ENCODE results near the gene ZDHHC11B. TPM values are rescaled to one million over a fixed set of nuclear protein-coding genes. Genes with fewer than 3 reads are reported as not detected.
"Not testable (repeated sequence)": the region's sequence is repeated elsewhere in the genome, so short reads cannot be mapped to it uniquely, and the experiment has no call there.

The ZDHHC11B gene
- total RNA-seq, 1 experiment from 2014 or later: 0.40 TPM

DNA sequence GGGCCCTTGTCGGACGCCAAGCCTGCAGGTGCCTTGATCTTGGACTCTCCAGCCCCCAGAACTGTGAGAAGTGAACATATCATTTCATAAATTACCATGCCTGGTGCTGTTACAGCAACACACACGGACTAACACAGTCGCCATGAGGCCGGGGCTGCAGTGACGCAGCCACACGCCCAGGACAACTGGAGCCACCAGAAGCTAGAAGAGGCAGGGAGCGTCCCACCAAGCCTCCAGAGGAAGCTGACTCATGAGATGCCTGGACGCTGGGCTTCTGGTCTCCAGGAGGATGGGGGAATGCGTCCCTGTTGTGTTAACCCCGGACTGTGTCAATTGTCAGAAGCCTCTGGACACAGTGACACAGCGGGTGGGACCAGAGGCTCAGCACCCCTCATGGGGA lies 97.6 kb downstream of the ZDHHC11B start:
- not testable (repeated sequence) for DNase-seq (ENCODE audit: low read depth)

DNA sequence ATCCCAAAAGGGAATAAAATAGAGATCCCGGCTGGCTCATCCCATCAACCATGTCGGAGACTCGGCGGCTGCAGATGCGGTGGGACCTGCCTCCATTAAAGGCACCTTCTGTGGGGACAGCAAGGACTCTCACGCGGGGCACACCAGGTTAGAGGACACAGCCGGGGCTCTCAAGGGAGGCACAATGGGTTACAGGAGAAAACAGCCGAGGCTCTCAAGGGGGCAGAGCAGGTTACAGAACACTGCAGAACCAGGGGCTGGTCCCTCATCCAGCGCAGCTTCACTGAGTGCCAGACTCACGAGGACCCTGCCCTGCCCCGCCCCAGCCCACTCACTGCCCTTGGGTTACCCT lies 98.4 kb downstream of the ZDHHC11B start:
- not testable (repeated sequence) for DNase-seq (ENCODE audit: low read depth)

DNA sequence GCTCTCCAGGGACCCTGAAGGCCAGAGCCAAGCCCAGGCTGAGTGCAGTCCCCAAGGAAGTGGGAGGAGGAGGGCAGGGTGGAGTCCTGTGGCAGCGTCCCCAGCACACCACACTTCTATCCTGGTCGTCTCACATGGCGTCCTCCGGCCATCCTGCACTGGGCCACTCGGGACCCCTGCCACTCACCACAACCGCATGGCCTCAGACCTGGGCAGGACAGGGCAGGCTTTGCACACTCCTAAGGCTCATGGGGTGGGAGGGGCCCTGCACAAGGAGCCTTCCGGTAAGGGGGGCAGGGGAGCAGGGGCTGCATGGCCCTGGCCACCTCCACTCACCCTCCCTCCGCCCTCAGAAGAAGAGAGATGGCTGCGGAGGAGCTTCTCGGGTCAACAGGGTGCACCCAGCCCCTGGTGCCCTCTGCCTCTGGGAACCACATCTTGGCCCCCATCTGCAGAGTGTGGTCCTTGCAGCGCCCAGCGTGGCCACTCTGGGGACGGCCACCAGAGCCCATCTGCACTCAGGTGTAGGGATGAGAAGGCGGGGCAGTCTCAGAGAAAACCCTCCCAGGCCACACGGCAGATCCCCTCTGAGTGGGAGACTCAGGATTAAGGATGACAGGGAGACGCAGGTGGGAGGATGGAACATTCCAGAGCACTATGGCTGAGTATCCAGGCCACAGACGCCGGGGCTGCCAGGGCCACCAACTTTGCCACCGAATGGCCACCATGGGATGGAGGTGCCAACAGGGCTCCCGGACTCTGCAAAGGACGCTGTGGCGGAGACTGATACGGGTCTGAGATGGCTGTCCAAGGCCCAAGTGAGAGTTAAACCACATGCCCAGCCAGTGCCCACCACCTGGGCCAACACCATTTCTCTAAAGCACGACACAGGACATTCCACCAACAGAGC lies 99.0 kb downstream of the ZDHHC11B start:
- no peak for DNase-seq (ENCODE audit: low read depth)

DNA sequence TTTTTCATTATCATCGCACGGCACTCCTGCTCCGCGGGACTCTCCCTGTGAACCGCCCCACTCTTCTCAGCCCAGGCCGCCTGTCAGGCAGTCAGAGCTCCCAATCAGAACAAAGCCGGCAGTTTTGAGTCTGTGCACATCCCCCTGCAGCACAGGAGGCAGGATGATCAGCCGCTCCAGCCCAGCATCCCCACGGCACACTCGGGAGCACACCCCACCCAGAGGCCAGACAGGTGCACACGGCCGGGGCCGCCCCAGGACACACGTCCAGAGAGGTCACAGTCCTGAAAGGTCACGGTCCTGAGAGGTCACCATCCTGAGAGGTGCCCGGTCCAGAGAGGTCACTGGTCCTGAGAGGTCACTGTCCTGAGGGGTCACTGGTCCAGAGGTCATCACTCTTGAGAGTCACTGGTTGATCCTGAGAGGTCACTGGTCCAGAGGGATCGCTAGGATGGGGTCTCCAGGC lies 99.7 kb downstream of the ZDHHC11B start:
- no peak for DNase-seq (ENCODE audit: low read depth)

DNA sequence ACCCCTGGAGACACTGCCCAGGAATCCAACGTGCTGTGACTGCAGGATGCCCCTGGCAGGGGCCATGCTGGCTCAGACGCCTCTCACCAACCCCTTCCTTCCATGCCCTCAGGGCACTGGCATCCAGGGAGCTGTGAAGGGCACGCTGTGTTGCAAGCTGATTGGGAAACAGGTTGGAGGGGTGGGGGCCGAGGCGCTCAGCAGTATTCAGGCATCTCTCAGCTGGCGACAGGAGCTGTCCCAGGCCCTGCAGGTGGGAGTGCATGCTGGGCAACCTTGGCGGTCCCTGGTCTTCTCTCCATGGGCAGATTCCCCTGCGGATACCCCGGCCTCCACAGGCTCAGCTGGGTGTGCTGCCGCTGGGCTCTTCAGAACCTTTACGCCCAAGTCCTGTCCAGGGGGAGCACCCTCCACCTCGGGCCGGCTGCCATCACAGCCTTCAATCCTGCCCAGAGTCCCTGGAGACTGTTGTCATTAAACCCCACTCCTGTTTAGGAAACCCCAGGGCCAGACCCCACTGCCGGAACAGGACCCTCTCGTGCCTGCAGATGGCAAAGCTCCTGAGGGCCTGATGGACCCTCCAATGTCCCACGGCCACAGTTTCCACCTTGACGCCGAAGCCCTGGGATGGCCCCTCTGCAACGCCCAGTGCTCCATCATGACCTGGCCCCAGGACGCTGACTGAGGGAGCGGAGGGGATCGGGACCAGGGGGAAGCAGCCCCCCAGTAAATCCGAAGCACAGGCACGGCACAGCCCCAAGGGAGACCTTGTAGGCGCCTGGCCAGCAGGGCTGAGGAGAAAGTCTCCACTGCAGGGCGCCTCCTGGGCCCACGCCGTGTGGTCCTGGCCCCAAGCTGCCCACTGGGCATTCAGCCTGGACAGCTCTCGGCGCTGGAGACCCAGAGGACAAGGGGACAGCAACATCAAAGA lies 100.7 kb downstream of the ZDHHC11B start:
- no peak for DNase-seq (ENCODE audit: low read depth)

DNA sequence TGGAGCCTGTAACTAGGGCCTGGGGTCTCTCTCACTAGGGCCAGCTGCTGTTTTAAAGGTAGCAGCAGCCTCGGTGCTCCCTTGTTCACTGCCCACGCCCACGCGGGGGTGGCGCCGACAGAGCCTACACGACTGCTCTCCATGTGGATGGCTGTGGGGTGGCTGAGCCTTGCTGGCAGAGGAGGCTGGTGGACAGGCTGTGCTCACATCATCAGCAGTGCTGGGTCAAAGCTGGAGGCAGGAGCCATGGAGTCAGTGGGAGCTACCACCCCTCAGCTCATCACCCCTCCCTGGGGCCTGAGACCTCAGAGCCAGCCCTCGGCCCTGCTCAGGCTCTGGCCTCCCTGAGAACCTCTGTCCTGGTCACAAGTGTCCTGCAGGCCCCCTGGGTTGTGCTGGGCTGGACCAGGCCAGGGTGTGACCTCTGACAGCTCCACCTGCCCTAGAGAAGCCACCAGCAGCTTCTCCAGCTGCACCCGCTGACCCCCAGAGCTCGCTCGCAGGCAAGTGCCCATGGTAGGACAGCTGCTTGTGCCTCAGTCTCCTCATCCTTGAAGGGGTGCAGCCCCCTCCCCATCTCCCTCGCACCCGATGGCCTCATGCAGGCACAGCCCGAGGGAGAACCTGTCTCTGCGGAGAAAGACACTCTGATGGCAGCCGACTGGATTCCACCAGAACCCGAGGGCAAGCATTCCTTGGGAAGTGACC lies 101.7 kb downstream of the ZDHHC11B start:
- DNase-seq (ENCODE audit: low read depth): not testable (repeated sequence)

DNA sequence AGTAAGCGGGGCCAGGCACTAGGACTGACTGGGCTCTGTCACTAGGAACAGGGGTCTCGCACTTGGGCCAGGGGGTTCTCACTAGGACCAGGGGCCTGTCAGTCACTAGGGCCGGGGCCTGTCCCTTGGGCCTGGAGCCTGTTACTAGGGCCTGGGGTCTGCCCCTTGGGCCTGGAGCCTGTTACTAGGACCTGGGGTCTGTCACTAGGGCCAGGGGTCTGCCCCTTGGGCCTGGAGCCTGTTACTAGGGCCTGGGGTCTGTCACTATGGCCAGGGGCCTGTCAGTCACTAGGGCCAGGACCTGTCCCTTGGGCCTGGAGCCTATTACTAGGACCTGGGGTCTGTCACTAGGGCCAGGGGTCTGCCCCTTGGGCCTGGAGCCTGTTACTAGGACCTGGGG lies 102.3 kb downstream of the ZDHHC11B start:
- not testable (repeated sequence) for DNase-seq (ENCODE audit: low read depth)

DNA sequence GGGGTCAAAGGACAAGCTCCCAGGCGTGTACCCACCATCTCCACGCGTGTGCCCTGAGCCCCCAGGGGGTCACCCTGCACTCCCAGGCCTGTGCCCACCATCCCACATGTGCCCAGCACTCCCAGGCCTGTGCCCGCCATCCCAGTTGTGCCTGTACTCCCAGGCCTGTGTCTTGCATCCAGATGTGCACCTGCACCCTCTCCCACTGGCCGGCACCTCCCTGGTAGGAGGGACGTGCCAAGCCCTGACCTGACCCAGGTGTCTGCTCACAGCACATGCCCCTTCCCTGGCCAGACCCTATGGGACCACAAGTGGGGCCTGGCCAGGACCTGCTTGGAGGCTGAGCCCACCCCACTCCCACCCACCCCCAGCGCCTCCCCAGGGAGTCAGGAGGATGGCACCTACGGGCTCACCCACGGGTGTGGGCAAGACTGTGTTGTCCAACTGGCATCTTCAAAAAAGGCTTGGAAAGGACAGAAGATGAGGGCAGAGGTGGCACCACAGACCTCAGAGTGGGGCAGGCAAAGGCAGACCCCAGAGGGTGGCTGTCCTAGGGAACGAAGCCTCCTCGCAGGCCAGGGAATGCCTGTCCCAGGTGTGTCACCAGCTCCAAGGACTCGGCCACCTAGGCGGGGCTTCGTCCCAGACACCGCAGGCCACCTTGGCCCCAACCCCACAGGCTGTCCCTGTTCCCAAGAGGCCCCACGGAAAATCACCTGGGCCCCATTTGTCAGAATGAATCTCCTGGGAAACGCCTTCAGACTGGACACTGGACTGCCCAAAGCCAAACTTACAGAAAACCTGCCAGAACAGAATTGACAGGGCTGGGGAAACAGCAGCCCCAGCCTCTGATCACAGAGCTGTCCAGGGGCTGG lies 103.0 kb downstream of the ZDHHC11B start:
- DNase-seq (ENCODE audit: low read depth): not testable (repeated sequence)

DNA sequence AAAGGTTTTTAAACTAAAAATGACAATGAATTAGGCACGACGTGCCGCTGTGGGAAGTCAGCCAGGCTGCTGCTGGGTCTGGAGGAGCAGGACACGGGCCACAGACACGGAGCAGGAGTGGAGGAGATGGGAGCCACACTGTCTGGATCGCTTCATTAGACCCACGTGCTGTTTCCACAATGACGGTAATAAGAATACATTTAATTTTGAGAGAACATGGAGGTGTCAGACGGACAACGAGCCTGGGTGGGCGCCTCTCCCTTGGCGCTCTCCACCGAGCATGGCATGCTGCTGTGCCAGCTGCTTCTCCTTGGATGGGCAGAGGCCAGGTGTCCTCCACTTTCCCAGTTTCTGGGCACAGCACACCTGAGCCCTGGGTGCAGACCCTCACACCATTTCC lies 103.7 kb downstream of the ZDHHC11B start:
- DNase-seq (ENCODE audit: low read depth): not testable (repeated sequence)

DNA sequence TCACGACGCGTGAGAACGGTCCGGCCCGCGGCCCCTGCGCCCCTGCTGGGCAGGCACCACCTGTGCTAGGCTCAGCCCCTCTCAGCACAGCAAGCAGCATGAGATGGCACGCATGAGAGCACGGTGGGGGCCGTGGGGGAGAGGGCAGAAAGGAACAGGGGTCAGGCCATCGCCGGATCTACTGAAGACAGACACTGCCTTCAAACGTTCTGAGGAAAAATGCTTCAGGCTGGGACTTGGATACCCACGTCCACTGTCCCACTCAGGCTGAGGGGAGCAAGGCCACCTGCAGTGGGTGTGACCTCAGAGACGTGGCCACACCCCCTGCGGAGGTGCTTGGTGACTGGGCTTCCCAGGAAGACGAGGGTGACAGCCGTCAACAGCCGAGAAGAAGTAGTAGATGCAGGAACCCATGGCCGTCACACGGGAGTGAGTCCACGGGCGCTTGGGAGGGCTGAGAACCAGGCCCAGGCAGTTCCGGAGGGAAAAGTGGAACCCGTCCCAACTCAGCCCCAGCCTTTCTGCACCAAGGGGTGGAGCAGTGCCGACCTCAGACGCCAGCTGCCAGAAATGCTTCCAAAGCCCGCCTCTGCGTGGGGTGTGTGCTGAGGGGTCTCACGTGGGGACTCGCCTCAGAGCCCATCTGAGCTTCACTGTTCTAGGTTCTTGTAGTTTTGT lies 104.3 kb downstream of the ZDHHC11B start:
- DNase-seq (ENCODE audit: low read depth): not testable (repeated sequence)

DNA sequence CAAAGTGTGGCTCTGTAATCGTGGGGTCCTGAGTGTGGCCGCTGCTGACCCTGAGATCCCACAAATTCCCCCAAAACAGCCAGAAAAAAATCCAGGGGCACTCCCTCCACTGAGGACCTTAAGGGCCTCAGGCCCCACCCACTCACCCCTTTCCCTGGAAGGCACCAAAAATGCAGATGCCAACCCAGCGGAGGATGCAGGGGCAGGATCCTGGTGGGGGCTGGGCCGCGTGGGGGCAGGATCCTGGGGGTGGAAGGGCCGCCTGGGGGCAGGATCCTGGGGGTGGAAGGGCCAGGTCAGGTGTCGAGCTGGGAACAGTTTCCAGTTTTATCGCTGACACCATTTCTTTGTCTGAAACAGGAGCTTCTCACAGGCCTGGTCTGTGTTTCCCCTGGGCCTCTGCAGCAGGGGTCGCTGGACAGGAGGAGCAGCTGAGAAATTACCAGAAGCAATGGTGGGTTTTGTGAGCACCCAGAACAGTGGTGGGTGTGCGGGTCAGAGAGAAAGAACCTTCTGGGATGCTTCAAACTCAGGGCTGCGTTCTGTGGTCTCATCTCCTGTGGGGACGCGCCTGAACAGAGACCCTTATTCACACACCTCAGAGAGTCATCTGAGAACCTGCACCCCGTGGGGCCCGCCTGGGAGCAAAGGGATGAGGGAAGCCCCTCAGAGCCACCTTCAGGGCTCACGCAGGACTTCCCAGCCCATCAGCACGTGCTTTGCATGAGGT lies 105.2 kb downstream of the ZDHHC11B start:
- DNase-seq (ENCODE audit: low read depth): not testable (repeated sequence)

DNA sequence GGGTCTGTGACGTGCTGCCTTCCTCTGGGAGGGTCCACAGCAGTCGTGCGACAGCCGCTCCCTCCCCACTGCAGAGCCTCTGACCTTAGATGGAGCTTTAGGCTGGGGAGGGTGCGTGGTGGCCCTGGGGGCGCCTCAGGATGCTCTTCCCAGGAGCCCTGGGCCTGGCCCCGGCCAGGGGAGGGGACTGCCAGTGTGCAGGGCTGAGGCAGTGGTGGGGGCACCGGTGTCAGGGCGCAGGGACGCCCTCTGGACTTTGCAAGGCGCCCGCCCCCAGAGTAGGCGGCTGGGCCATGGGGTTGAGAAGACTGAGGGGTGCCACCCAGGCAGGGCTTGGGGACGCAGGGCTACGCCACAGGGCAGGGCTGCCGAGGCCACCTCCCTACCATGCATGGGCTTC lies 106.0 kb downstream of the ZDHHC11B start:
- DNase-seq (ENCODE audit: low read depth): not testable (repeated sequence)

DNA sequence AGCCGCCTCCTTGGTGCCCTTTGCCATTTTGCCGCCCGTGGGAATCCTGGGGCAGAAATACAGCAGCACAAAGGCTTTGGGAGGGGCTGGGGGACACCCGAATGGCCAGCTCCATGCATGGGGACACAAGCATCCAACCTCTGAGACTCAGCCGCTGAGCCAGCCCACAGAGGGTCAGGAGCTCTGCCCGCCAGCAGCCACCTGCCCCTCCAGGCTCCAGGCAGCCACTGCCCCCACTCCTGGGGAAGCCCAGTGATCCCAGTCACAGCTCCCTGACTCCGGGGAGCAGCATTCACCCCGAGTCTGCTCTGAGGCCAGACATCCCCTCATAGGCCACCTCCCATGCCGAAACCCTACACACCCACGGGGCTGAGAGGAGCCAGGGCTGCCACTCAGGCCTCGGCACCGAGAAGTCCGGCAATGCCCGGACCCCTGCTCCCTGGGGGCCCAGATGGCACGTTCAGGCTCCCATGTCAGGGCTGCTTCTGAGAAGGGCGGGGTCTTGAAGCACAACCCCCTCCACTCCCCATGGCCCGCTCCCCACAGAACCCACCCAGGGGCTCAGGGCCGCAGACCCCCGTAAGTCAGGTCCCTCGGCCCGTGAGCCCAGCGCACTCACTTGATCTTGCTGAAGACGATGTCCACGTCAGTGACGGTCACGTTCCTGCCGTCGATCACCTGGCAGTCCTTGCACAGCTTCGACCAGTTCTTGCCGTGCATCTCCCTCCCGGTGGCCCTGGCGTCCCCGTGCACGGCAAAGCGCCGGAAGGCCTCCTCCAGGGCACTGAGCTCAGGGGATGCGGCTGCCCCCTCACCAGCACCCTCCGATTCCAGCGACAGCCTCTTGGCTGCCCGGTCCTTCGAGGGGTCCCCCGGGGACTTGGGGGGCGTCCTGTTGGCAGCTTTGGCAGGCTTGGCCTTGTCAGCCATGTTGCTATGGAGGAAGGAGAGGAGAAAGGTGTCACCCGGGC lies 107.1 kb downstream of the ZDHHC11B start:
- DNase-seq (ENCODE audit: low read depth): no peak

DNA sequence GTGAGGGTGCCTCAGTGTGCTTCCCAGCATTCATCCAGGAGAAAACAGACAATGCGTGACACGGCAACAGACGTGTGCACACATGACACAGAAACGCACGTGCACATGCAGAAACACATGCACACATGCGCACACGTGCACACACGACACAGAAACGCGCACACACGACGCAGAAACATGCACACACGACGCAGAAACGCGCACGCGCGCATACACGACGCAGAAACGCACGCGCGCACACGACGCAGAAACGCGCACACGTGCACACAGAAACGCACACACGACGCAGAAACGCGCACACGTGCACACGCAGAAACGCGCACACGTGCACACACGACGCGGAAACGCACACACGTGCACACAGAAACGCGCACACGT lies 107.8 kb downstream of the ZDHHC11B start:
- DNase-seq (ENCODE audit: low read depth): no peak

DNA sequence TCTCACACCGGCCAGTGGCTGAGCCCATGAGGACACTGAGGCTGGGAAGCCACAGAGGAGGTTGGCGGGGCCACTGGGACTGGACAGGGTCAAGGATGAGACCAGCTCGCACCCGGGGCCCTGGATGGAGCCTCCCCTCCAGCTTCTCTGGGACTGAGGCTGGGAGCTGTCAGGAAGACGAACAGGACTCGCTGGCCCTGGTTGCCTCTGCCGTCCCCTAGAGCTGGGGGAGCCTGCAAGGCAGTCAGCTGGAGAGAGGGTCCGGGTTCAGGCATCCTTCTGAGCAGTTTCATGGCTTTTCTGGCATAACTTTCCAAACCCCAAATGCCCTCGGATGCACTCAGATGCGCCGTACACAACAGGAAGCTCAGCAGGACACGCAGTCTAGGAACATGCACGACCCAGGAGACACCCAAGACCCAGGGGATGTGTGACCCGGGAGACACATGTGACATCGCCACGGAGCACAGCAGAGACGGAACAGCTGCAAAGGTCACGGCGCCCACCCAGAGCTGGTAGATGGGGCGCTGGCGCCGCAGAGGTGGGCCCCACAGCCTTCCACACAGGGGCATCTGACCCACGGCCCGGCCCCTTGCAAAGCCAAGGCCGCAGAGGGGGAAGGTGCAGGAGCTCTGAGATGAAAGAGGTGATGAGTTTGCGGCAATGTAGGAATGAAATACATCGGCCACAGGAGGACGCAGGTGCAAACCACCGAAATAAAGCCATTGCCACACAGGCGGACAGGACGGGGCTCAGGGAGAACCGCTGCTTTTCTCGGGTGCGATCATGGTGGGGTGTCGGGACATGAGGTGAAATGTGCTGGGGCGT lies 108.4 kb downstream of the ZDHHC11B start:
- DNase-seq (ENCODE audit: low read depth): no peak

DNA sequence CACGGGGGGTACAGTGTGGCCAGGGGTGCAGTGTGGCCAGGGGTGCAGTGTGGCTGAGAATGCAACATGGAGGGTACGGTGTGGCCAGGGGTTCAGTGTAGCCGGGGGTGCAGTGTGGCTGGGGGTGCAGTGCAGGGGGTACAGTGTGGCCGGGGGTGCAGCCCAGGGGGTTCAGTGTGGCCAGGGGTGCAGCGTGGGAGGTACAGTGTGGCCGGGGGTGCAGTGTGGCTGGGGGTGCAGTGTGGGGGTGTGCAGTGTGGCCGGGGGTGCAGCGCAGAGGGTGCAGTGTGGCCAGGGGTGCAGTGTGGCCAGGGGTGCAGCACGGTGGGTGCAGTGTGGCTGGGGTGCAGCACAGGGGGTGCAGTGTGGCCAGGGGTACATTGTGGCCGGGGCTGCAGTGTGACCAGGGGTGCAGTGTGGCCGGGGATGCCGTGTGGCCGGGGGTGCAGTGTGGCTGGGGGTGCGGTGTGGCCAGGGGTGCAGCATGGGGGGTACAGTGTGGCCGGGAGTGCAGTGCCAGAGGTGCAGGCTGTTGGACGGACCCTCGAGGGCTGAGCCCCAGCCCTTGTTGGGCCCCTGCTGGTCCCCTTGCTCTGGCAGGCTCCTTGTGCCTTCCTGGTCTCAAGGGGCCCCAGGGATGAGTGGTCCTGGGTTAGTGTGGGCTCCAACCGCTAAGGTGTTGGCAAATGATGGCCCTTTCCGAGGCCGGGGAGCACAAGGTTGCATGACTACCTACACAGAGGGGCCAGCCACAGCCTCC lies 109.2 kb downstream of the ZDHHC11B start:
- no peak for DNase-seq (ENCODE audit: low read depth)
